Measurements from ENCODE around the gene KIAA1671.

Gene KIAA1671

DNA sequence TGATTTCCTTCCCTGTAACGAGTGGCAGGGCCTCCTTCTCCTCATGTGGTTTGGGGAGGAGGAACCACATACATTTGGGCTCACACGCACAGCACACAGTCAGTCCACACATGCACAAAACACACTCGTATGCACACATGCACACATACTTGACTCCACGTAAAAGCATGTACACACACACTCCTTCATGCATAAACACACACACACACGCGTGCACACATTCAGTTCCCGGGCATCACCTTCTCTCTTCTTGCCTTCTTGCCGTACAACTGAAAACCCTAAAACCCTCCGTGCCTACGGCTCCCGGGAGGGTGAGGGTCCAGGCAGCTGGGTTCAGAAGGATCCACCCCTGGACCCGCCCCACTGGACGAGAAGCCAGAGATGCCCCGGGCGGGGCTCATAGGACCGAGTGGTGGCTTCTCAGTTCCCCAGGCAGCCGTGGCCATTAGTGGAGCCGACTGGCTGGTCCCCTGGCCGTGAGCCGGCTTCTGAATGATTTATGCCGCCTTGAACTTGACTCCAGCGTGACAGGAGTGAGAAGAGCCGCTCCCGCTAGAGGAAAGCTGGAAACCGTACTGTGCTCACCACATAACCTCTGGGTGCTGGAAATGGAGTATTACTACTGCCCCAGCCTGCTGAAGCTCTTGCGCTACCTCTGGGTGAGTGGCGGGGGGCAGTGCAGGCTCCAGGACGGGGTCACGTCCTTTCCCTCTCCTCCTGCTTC, 117.4 kb downstream of the KIAA1671 start:
- DNase-seq, result peak; percentile 38

DNA sequence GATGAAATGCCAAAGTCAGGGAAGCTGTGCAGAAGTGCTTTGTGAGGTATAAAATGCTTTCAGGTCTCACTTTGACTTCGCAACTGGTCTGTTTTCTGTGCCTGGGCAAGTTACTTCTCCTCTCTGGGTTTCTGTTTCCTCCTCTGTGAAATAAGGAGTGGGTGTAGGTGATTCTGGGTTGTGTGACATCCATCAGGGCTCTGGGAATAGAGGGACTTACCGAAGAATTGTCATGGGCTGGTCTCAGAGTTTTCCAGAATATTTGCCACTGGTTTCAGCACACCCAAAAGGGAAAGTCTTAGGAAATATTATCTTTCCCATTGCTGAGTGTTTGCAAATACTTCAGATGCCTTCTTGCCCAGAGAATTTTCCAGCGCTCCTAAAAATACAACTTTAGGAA, 118.4 kb downstream of the KIAA1671 start:
- no peak for DNase-seq

- no peak for DNase-seq
These were observed 119.2 kb downstream of the KIAA1671 start for GRCh38 chr22:25071720-25072119.

DNA sequence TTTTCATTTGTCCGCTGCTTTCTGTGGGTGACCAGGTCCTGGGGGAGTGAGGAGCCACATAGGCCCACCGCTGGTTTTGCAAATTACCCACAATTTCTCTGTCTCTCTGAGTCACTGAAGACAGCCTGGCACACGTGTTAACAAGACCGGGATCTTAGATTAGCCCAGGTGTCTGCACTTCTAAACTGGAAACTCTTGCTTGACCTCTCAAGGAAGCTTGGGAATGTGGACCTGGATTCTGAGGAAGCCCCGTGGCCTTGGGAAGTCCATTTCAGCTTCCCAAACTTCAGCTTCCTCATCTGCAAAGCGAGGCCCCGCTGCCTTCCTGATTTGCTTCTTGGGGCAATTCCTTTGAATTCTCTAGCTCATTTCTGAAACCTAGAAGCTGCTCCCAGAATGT, 119.9 kb downstream of the KIAA1671 start:
- DNase-seq, result no peak

GRCh38 chr22:25076336-25076735, 123.8 kb downstream of the KIAA1671 start:
- DNase-seq, result peak; percentile 40

- DNase-seq, result no peak
These were observed 124.5 kb downstream of the KIAA1671 start for GRCh38 chr22:25077056-25077455.

- no peak for DNase-seq
These were observed 125.4 kb downstream of the KIAA1671 start for GRCh38 chr22:25077964-25078363.

GRCh38 chr22:25078591-25078990, 126.1 kb downstream of the KIAA1671 start:
- DNase-seq, result no peak

GRCh38 chr22:25080855-25081254, 128.3 kb downstream of the KIAA1671 start:
- no peak for DNase-seq

DNA sequence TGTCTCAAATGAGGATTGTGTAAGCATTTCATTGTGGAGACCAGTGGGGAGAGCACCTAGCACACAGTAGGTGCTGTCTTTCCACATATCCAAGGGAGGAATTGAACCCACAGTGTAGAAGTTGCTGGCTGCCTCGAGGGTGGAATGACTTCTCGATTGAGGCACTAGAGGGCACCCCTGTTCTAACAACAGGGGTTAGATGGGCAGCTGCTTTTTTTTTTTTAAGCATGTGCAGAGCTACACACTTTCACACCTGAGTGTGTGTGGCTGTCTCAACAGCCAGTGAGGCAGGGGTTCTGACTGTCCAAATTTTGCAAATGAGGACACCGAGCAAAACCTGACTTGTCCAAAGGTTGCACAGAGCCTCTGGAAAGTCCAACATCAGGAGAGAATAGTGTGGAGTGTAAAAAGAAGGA, 128.9 kb downstream of the KIAA1671 start:
- DNase-seq, result peak; percentile 64

DNA sequence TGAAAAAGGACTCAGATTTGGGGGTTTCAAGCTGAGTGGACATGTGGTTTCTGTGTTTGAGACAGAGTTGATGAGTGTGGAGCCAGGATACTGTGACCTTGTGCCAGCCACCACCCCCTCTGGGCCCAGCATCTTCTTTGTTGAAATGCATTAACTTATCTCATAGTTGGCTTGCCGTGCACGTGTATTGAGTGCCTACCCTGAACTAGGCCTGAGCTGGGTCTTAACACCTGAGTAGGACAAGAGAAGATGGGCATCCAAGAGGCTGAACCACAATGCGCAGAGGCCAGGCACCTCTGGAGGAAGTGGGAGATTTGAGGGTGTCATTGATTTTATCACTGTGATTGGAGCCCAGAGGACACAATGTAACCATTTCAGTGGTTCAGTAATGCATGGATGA, 129.6 kb downstream of the KIAA1671 start:
- DNase-seq, result no peak

GRCh38 chr22:25083056-25083806, 130.7 kb downstream of the KIAA1671 start:
- DNase-seq, result no peak

GRCh38 chr22:25083807-25084200, 131.3 kb downstream of the KIAA1671 start:
- DNase-seq, result no peak

GRCh38 chr22:25084405-25085107, 132.0 kb downstream of the KIAA1671 start:
- DNase-seq, result no peak

- DNase-seq, result no peak
These were observed 132.6 kb downstream of the KIAA1671 start for GRCh38 chr22:25085156-25085555.

- no peak for DNase-seq
These were observed 133.7 kb downstream of the KIAA1671 start for GRCh38 chr22:25085930-25086901.

- DNase-seq, result no peak
These were observed 134.4 kb downstream of the KIAA1671 start for GRCh38 chr22:25086902-25087282.

DNA sequence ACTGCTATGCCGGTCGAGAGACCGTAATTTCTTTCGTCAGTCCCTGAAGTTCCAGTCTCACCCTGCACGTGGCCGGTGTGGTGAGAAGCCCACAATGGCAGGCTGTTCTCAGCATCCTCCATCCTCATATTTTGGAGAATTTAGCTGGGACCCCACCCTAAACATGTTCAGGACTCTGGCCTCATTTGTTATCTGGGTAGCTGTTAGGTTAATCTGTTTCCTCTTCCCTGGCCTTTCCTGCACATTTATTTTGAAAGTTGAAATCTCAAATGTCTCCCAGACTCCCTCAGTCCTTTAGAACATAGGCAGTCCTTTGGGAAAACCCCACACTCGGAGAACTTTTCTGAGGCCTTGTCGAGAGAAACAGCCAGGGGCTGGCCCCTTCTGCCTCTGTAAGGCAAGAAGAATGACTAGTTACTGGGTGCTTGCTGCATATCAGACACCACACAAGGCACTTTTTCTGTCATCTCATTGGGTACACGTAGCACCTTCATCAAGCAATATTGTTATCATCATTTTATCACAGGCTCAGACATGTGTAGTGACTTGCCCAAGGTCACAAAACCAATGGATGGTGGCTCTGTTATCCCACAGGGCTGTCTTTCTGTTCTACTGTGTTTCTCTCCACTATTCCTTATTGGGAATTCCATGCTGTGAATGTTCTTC, 137.8 kb downstream of the KIAA1671 start:
- no peak for DNase-seq

DNA sequence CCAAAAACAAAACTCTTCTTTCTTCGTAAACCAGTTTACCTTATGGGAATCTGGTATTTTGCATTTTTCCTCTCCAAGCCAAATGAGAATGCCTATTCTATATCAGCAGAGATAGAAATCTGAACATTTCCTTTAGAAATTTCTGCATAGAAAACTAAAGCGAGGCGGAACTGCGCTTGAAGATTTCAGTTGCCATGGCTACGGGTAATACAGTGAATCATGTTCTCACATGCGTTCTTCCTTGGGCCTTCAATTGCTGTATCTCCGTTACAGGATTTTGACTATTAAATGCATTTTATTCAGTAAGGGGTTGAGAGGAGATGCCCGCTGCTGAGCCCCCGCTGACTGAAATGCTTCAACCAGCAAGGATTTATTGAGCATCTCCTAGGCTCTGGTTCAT, 138.9 kb downstream of the KIAA1671 start:
- no peak for DNase-seq

DNA sequence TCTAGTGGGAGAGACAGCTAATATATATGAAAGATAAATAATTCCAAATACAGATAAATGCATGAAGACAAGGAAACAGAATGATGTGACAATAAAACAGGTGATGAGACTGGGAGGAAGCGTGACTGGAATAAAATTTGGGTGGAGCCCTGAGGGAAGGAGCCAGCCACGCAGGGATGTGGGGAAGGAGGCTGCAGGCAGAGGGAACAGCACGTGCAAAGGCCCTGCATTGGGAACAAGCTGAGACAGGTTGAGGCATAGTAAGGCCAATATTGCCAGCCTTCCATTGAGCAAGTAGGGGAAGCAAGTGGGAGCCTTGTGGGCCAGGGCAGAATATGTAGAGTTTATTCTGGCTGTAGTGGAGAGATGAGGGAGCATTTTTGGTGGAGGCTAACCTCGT, 139.6 kb downstream of the KIAA1671 start:
- DNase-seq, result no peak

DNA sequence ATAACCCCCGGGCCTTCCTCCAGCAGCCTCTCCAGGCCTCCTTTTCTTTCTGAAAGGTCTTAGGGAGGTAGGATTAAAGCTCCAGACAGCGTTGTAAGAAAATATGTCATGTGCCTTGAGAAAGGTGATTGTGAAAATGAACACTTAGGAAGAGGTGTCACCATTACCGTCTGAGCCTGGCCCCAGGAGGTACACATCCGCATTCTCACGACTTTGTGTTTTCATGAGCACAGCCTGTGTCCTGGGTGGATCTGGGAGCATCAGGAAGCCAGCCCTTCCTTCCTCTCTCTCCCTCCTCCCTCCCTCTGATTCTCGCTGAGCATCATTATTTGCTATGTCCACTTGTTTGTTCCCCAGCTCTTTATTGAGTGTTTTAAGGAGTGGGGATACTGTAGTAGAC, 142.1 kb downstream of the KIAA1671 start:
- DNase-seq, result no peak

GRCh38 chr22:25095869-25096268, 143.4 kb downstream of the KIAA1671 start:
- DNase-seq, result no peak
